GM12892 (cell line): ENCODE results near the gene MEG3.

Experiments
- DNase-seq: peaks from one replicate; pipeline ENCODE4 v3.0.0; 2011; ENCODE audit not compliant: insufficient read length
- FAIRE-seq: peaks from 2 replicates; lab custom pipeline; 2011; peaks lifted over from hg19 to GRCh38; lab: Jason Lieb, UNC
- POLR2A ChIP-seq: IDR thresholded peaks from 2 replicates; pipeline ENCODE4 v1.6.1; 2011; ENCODE audit warnings: low read depth, low read length, control low read depth
- POLR2AphosphoS5 ChIP-seq: IDR thresholded peaks from 2 replicates; pipeline ENCODE4 v1.6.1; 2011; ENCODE audit warnings: low read depth, low read length, control low read depth
- TAF1 ChIP-seq: IDR thresholded peaks from 2 replicates; pipeline ENCODE4 v1.6.1; 2011; ENCODE audit warnings: low read depth, mild to moderate bottlenecking, control low read depth, low read length, borderline replicate concordance

The MEG3 gene

DNA sequence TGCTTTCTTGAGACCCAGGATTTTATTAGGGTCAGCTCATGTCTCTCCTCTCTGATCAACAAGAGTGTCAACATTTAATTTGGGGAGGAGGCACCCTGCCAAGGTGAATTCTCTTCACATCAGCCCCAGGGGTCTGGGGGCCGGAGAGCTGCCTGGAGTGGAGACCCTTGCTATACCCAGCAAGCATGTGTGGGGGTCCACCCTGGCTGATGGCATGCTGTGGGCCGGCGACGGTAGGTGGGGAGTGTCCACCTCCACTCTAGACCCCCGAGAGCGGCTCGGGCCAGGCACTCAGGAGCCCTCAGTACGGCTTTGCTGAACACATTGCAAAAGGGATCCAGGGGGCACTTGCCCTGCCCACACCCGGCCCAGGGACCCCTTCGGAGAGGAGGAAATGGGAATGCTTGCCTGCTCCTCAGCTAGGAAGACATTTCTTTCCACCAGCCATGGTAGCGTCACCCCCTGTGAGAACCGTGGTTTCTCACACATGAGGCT is 10.4 kb downstream of the MEG3 start:
- no peak for FAIRE-seq
- TF ChIP-seq POLR2AphosphoS5 (no peak), POLR2A (no peak), TAF1 (no peak)
- DNase-seq, result no peak

DNA sequence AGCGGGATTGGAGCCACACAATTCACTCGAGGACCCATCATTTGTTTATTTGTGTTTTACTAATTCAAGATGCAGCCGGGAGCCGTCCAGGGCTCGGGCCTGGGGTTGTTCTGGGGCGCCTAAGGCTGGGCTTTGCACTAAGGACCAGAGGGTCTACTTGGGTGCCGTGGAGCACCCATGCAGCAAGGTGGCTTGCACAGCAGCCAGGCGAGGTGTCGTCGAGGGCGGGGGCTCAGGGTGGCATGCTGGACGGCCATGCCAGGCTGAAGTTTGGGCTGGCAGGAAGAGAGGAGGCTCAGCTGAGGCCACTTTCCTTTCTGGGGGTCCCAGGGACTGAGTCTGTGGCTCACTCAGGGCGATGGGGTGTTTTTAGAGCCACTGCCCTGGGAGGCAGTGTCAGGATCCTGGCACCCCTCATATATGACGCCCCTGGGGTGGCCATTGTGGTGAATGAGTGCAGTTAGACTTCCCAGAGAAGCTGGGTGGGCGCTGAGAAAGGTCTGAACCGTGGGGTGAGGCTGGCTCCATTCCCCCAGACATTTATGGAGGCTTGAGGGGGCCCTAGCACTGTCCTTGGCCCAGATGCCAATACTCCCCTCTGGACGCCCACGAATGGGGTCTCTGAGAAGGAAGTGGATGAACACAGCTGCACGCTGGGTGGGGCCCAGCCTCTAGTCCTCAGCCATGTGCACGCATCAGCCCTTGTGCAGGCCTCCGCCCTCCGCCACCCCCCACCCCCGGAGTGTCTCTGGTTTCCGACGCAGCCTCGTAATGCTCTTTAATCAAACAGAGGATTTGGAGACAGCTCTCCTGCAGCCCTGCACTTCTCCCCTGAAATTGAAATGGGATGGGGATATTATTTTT is 11.3 kb downstream of the MEG3 start:
- FAIRE-seq (no peak), DNase-seq (no peak)
- no peak for TF ChIP-seq TAF1
- no peak for TF ChIP-seq POLR2A
- no peak for TF ChIP-seq POLR2AphosphoS5

DNA sequence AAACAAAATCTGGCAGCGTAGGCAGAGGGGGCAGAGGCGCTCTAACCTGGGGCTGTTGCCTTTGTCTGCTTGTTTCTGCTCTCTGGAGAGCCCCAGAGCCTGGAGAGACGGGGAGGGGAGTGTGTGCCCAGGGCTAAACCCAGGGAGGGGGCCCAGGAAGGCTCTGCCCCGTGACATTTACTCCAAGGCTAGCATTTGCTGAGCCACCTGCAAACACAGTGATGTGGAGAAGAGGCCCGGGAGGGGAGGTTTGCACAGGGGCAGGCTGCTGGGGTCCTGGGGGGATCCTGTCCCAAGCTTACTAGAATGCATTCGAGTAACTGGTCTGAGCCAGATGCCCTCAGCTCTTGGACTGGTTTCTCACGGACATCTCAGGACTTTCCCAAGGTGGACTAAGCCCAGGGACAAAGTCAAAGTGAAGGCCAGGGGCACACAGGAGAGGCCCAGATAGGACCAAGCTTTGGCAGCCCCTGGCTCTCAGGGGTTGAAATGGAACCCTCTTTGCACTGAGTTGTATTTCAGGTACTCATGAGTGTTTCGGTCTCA is 12.0 kb downstream of the MEG3 start:
- no peak for TF ChIP-seq POLR2A
- FAIRE-seq (no peak), DNase-seq (no peak)

DNA sequence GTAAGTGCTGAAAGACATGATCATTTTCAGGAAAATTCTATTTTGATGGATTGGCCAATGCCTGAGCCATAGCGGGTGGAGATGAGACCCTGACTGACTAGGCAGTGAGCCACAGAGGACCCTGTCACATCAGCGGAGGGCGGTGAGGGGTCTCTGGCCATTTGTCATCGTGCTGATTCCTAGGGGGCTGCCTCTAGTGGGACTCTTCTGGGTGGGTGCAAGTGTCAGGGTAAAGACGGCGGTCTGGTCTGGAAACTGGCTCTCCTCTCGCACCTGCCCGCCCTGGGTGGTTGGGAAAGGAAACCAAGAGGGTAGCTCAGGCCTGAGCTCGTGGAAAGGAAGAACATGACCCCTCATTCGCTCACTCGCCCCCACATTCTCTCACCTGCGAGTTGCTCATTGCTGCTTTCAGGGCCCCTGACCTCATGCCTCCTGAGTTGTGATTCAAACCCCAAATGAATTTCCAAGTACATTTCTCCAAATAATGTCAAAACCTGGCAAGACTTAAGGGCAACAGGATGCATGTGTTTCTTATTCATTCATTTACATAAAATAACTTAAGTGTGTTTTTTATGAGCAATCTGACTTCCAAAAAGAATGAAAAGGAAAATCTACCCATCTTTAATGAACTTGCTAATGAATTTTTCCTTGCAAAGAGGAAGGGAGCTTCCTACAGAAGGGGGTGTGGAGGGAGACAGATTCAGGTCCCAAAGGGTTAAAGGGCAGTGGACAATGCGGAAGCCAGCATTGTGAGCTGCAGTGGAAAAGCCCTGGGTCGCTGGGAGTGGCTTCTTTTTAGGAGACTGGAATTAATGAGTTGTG is 12.8 kb downstream of the MEG3 start:
- FAIRE-seq, result no peak
- TF ChIP-seq POLR2AphosphoS5, result no peak
- no peak for TF ChIP-seq TAF1
- TF ChIP-seq POLR2A, result no peak
- no peak for DNase-seq

DNA sequence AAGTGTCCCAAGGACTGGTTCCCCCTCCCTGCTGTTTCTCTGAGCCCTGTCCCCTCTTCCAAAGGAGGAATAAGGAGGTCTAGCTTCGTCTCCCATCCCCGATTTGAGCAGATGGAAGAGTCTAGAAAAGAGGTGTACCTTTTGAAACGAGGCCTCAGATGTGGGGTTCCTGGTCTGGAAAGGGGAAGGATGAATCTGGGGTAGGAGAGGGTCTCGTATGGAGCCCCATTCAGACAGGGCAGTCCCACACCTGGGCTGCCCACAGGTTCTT is 13.3 kb downstream of the MEG3 start:
- DNase-seq (no peak), FAIRE-seq (no peak)
- no peak for TF ChIP-seq POLR2A

DNA sequence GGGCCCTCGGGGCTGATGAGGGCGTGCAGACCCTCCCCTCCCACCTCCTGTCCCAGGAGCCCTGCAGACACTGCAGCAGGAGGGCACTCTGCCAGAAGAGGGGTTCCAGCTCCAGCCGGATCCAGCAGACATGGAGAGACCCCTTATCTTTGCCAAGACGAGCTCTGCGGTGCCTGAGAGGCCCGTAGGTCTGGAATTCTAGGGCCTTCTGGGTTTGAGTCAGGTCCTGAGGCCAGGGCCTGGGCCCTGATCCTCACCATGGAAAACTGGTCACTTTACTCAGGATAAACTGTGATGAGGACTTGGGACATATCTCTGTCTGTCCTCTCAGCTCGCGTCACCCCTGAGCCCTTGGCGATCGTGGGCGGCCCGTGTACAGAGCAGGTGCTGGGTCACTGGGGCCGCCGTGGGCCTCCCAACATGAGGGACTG is 13.8 kb downstream of the MEG3 start:
- no peak for TF ChIP-seq TAF1
- TF ChIP-seq POLR2AphosphoS5, result no peak
- TF ChIP-seq POLR2A, result no peak
- DNase-seq (no peak), FAIRE-seq (no peak)

DNA sequence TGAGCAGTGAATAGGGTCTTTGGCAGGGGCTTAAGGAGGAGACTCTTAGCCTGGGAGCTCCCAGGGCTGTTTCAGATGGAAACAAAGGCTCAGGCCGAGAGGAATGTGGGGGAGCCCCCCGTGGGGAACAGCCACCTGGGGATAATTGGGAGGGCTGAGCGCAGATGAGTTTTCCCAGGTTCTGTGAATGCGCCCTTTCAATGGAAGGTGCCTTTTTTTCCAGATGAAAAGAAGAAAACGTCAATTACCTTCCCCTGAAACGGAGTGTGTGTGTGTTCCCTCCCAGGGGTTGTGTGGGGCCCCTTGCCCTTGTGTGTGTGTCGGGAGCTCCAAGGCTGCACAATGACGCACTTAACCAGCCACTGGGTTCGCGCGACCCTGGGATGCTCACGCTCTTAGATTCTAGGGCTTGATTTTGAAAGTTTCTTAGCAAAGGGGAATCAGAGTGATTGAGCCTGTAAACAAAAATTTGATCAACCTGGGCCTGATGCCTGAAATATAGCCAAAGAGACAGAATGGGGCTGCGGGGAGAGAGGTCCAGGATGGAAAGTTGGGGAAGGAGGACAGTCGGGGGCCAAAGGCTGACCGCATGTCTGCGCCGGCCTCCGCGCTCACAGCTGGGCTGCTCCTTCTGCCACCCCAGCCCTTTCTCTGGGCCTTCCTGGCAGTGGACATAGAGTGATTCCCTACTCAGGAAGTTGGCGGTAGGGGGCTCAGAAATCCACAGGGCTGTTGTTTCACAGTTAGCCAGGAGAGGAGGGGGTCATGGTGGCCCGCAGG is 14.6 kb downstream of the MEG3 start:
- no peak for DNase-seq
- TF ChIP-seq POLR2A (no peak), TAF1 (no peak), POLR2AphosphoS5 (no peak)
- no peak for FAIRE-seq

DNA sequence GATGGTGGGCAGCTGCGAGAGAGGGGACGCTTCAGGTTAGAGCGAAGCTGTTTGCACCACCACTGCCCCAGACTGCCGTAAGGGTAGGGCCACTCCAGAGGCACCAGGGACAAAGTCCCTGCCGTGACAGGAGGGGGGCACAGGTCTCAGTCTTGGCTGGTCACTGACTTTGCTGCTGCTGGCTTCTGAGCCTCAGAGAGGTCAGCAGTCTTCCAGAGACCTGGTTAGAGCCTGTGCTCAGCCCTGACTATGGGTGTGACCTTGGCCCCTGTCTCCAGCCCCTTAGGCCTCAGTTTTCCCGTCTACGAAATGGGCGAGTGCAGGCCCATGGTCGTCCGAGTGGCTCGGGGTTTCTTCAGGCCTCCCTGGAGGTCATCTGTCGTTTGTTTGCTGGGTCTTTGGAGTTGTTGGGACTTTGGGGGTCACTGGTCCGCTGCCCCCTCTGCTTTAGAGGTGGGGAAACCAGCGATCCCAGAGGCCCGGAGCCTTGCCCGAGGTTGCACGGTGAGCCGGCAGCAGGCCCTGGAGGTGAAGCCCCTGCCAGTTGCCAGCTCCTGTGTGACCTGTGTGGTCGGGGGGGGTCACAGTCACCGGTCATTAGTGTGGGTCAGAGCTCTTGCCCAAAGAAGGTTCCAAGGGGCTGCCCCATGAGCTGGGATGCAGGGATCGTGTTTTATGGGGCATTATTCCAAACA is 15.3 kb downstream of the MEG3 start:
- DNase-seq, result no peak
- FAIRE-seq, result no peak
- TF ChIP-seq TAF1, result no peak
- no peak for TF ChIP-seq POLR2AphosphoS5
- TF ChIP-seq POLR2A, result no peak

DNA sequence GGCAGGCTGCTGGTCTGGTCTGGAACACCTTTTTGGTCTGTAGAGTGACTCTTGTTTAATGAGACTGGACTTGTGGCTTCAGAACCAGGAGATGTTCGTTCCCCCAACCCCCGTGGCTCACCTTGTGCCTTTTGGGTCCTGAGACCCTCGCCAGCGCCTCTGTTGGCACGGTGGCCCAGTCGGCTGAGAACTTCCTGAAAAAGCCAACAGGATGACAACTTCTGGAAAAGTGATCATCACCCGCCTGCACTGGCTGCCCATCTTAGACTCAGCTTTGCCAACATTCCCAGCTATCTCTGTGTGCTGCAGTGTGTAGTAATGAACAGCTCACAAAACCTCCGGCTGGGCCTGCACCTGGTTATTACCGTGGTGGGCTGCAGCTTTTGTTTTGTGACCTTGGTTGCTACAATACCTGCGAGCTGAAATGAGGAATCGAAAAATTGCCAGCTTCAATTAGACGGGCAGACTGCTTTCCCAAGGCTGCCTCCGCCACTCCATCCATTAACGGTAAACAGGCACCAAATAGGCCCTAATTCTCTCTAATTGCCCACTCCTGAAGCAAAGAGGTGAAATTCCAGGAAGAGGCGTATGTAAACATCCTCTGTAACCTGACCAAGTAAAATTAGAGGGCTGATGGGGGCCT is 16.0 kb downstream of the MEG3 start:
- DNase-seq (no peak), FAIRE-seq (no peak)
- TF ChIP-seq TAF1, result no peak
- no peak for TF ChIP-seq POLR2AphosphoS5
- TF ChIP-seq POLR2A, result no peak

DNA sequence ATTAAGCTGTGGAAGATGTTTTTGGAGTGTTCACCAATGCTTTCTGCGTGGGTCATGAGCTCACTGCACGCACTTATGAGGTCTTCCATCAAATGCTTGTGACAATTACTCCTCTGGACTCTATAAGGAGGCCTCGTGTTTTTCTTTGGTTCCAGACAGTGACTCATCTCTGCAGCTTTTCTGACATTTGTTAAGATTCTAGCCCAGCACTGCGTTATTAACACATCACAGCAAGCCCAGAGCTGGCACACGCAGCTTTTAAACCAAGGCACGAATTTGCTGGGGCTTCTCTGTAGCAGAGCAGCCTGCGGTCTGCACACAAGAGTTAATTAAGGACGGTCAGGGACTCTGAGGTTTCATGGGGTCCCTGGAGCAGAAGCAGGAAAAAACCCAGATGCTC is 16.9 kb downstream of the MEG3 start:
- DNase-seq (no peak), FAIRE-seq (no peak)
- TF ChIP-seq TAF1 (no peak), POLR2A (no peak), POLR2AphosphoS5 (no peak)
